Measurements from ENCODE around the gene WDR62. TPM values are rescaled to one million over a fixed set of nuclear protein-coding genes. Genes with fewer than 3 reads are reported as not detected.
"Not testable (repeated sequence)": the region's sequence is repeated elsewhere in the genome, so short reads cannot be mapped to it uniquely, and the experiment has no call there.

The WDR62 gene
- total RNA-seq, 4 donors from 2014 or later: 0.42 to 2.1 (median 1.4) TPM

- Histone ChIP-seq H3K36me3 (peaks cover 3 to 44% (median 4%) of the 10 kb centered on the region in 3 donors), H3K4me1 (peaks cover 0 to 23% (median 7%) of the 10 kb centered on the region in 4 donors), H3K27me3 (no peaks in the 10 kb centered on the region), H3K9me3 (no peaks in the 10 kb centered on the region), H3K27ac (peak overlapping the region in 2 of 4 donors; percentile 83 to 85), H3K4me3 (no peak overlapping the region)
- no peak for DNase-seq (ENCODE audit: low spot score in 2 of 2)
- WGBS, 2 donors: 78 to 84% methylated on average over 6 of the region's 6 CpGs
- no peak for TF ChIP-seq EP300 (IDR thresholded peaks at IDR 0.05)
- no peak for TF ChIP-seq CTCF (IDR thresholded peaks at IDR 0.05)
- TF ChIP-seq POLR2A (IDR thresholded peaks at IDR 0.05): no peak
These were observed 14.2 kb upstream of the WDR62 start for GRCh38 chr19:36040495-36040894.

GRCh38 chr19:36041092-36041491 is 13.6 kb upstream of the WDR62 start:
- DNase-seq (ENCODE audit: low spot score in 2 of 2); H3K9me3 ChIP-seq; H3K4me3 ChIP-seq; H3K27me3 ChIP-seq: not testable (repeated sequence)
- H3K4me1 ChIP-seq: peaks cover 0 to 23% (median 7%) of the 10 kb centered on the region in 4 donors
- H3K27ac ChIP-seq: peak overlapping the region; percentile 55 to 85 (median 74)
- H3K36me3 ChIP-seq: peaks cover 3 to 38% (median 4%) of the 10 kb centered on the region in 3 donors
- 86 to 87% methylated on average over 6 of the region's 6 CpGs for WGBS, 2 donors

GRCh38 chr19:36041831-36042230 is 12.9 kb upstream of the WDR62 start:
- Histone ChIP-seq H3K27me3 (no peaks in the 10 kb centered on the region), H3K36me3 (peaks cover 3 to 31% (median 4%) of the 10 kb centered on the region in 3 donors), H3K27ac (peak overlapping the region; percentile 55 to 87 (median 74)), H3K9me3 (no peaks in the 10 kb centered on the region), H3K4me1 (peaks cover 0 to 25% (median 8%) of the 10 kb centered on the region in 4 donors), H3K4me3 (no peak overlapping the region)
- 10% methylated on average over 3 of the region's 3 CpGs for WGBS, 2 donors
- DNase-seq (ENCODE audit: low spot score in 2 of 2): no peak
- TF ChIP-seq POLR2A (IDR thresholded peaks at IDR 0.05) (no peak), EP300 (IDR thresholded peaks at IDR 0.05) (peak in 1 of 2 donors; percentile 48), CTCF (IDR thresholded peaks at IDR 0.05) (no peak)

GRCh38 chr19:36043952-36044351 is 10.7 kb upstream of the WDR62 start:
- Histone ChIP-seq H3K27me3 (no peaks in the 10 kb centered on the region), H3K27ac (peak overlapping the region in 2 of 4 donors; percentile 85 to 87), H3K4me1 (peaks cover 0 to 31% (median 14%) of the 10 kb centered on the region in 4 donors), H3K4me3 (no peak overlapping the region), H3K9me3 (no peaks in the 10 kb centered on the region), H3K36me3 (peaks cover 1 to 12% (median 4%) of the 10 kb centered on the region in 3 donors)
- no peak for DNase-seq (ENCODE audit: low spot score in 2 of 2)
- TF ChIP-seq EP300 (IDR thresholded peaks at IDR 0.05) (no peak), POLR2A (IDR thresholded peaks at IDR 0.05) (no peak)
- 80 to 83% methylated on average over 2 of the region's 2 CpGs for WGBS, 2 donors

GRCh38 chr19:36046443-36047050 is 8.2 kb upstream of the WDR62 start:
- Histone ChIP-seq H3K27me3 (no peaks in the 10 kb centered on the region), H3K9me3 (no peaks in the 10 kb centered on the region), H3K36me3 (no peaks in the 10 kb centered on the region), H3K4me1 (peaks cover 0 to 27% (median 11%) of the 10 kb centered on the region in 4 donors), H3K27ac (peak overlapping the region; percentile 38 to 87 (median 61)), H3K4me3 (no peak overlapping the region)
- WGBS, 2 donors: 52 to 61% methylated on average over 5 of the region's 5 CpGs
- TF ChIP-seq POLR2A (IDR thresholded peaks at IDR 0.05): no peak
- TF ChIP-seq EP300 (IDR thresholded peaks at IDR 0.05): peak in 1 of 2 donors; percentile 74
- no peak for DNase-seq (ENCODE audit: low spot score in 2 of 2)

- H3K27ac ChIP-seq: peak overlapping the region in 2 of 4 donors; percentile 79 to 87
- no peak for DNase-seq (ENCODE audit: low spot score in 2 of 2)
- TF ChIP-seq POLR2A (IDR thresholded peaks at IDR 0.05) (no peak), EP300 (IDR thresholded peaks at IDR 0.05) (no peak), CTCF (IDR thresholded peaks at IDR 0.05) (no peak)
- no peaks in the 10 kb centered on the region for H3K27me3 ChIP-seq
- H3K36me3 ChIP-seq: no peaks in the 10 kb centered on the region
- no peak overlapping the region for H3K4me3 ChIP-seq
- H3K4me1 ChIP-seq: peaks cover 0 to 19% (median 8%) of the 10 kb centered on the region in 4 donors
- H3K9me3 ChIP-seq: no peaks in the 10 kb centered on the region
These were observed 6.9 kb upstream of the WDR62 start for GRCh38 chr19:36047835-36048234.

All from tibial nerve (tissue), 4 donors.